Activated CD4-positive, alpha-beta T cell treated with anti-CD3 and anti-CD28 coated beads, Interleukin-10, Interleukin-2, amounts not matched to agents 100 ng/mL and 50 ng/mL, durations not matched to agents 16 hours and 8 hours (primary cell): Measurements from ENCODE around the gene FYN.

Experiments
- DNase-seq: peaks from one replicate; pipeline ENCODE4 v3.0.0-alpha.2; 2020

Gene FYN

DNA sequence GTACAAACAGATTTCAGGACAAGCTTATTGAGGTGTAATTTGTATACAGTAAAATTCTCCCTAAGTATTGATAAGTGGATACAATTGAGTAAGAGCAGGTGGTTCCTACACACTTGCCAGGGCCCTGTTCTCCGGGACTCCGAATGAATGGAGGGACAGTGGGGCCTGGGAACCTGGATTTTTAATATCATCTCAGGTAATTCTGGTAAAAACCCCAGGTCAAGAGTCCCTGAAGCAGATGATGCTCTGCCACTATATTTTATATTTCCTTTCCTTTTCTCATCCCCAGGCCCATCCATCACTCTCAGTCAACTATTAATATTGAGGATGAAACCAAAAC is 104.9 kb downstream of the FYN start:
- no peak for DNase-seq

DNA sequence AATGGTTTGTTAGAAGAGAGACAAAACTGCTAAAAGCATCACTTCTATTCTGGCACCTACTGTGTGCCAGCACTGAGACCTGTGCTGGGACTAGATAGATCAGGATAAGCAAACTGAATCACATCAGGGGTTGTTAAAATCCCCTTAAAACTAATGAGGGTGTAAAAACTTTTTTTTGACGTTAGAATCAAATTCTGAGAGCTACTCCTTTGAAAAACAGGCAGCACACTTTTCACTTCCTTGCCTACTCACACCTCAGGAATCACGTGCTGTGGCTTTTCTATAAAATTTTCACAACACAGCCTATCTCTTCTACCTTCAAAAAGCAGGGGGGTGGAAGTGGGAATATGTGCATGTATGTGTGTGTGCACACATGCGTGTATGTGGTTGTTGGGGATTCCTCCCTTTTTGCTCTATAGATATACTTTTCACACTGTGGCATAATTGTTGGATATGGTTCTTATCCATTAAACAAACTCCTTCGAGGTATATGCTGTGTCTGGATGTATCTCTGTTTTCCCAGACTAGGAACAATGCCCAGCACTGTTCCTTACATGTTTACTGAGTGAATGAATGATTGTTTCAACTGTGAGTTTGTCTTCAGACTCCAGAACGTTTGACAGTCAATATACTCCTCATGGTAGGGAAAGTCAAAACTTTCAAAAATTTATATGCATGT is 105.4 kb downstream of the FYN start:
- DNase-seq: peak; percentile 49

DNA sequence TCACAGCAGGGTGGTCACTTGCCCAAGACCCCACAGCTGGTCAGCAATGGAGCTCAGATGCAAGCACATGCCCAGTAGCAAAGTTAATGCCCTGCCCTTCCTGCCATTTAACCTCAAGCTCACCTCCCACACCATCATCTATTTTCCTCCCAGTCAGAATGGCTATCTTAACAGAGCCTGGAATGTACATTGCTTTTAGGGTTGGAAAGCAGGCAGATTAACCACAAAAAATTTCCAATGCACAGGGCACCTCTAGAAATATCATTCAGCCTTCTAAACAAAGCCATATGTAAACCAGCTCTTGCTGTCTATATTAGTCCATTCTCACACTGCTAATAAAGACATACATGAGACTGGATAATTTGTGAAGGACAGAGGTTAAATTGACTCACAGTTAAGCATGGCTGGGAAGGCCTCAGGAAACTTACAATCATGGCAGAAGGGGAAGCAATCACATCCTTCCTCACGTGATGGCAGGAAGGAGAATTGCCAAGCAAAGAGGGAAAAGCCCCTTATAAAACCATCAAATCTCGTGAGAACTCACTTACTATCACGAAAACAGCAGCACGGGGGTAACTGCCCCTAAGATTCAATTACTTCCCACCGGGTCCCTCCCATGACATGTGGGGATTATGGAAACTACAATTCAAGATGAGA is 106.9 kb downstream of the FYN start:
- no peak for DNase-seq

DNA sequence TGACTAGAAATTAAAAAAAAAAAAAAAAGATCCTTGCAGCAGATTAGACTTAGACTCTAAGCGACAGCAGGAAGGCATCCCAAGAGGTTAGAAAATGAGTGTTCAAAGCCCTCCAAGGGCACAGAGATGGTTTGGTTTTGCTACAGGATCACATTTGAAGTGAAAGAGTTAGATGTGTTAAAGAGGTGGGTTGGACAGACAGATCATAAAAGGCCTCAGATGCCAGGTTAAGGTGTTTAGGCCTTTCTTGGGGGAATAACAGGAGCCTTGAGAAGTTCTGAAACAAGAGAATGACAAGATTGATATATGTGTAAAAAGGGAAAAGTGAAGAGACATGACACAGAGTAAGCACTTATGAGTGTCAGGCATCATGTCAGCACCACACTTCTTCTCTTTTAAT is 107.5 kb downstream of the FYN start:
- DNase-seq: peak; percentile 70

DNA sequence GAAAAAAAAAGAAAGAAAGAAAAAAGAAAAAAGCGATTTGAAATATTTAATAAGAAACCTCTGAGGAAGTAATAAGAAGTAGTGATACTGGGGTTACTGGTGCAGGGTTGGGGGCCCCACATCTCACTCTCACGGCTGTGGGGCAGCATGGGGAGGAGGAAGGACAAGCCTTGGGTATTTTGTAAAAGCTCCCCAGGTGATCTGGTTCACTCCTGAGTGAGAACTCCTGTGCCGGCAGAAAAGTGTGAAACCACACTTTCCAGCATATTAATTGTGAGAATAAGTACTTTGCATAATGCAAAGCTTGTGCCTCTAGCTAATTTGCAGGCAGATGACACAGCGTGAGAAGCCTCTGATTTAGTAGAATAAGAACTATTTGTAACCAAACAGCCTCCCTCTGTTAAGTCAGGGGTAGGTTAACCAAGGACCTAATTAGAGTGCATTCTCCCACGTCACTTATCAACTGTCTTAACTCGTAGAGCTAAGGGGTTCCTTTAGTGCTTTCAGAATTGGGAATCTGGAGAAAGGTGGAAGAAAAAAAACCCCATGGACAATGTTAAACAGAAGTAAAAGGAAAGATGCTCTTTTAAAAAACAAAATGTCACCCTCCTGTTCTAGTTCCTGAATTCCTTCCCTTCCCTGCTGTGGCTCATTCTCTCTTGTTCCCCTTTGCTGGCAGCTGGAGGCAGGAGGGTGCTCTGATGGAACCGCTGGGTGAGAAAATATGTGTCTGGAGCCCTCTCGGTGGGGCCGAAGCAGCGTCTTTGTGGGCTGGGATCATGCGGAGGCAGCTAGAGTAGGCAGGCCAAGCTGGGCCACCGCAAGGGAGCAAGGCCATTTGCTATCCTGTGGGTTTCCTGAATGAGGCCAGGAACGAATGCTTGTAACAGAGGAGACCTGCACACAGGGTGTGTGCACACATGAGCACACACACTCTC is 108.7 kb downstream of the FYN start:
- DNase-seq: peak; percentile 93

DNA sequence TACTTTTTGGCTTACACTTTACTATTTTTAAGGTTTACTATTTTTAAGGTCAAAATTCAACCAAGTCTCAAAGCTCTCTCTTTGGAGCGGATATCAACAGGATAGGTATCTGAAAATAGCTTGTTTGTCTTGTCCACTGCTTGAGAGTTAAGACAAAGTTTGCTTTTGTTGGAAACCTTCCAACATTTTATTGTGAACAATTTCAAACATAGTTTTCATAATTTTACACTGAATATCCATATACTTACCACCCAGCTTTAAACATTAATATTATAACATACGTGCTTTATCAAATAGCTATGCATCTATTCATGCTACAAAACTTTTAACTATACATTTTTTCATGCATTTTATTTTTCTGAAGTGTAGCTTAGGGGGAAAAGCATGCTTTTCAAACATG is 109.9 kb downstream of the FYN start:
- no peak for DNase-seq

DNA sequence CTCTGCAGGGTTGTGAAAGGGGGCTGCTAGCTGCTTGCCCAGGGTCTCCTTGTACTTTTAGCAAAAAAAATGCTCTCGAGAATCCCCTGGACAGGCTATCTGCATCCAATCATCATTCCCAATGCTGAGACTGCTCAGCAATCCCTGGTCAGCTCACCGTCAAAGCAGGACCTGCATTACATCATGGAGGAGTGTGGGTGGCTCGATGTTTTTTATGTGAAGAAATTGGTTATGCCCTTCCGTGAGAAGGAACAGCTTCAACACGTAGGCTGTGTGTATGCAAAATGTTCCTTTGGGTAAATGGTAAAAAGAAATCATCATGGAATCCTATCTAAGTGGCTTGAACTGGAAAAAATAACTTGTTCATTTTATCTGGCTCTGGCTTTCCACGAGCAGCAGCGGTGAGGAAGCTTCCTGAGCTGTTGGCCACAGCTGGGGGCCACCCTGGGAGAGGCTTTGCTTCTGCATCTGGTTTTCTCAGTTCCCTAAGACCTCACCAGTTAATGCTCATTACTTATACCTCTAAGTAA is 111.4 kb downstream of the FYN start:
- DNase-seq: peak; percentile 62

DNA sequence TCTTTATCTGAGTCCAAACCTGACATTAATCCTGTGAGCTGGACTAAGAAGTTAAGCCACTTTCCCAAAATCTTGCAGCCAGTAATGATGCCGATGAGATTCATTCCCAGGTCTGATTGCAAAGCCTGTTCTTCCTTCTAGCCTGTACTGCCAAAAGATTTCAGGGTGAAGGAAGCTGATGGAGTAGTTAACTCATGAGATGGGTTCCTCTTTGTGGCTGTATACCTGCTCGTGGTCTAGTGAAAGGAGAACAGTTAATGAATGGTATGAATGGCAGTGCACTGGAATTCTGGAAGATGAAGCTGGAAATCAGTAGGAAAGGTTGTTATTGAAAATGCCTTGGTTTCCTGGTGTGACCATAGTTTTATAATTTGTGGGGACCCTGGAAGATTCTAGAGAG is 112.0 kb downstream of the FYN start:
- no peak for DNase-seq

DNA sequence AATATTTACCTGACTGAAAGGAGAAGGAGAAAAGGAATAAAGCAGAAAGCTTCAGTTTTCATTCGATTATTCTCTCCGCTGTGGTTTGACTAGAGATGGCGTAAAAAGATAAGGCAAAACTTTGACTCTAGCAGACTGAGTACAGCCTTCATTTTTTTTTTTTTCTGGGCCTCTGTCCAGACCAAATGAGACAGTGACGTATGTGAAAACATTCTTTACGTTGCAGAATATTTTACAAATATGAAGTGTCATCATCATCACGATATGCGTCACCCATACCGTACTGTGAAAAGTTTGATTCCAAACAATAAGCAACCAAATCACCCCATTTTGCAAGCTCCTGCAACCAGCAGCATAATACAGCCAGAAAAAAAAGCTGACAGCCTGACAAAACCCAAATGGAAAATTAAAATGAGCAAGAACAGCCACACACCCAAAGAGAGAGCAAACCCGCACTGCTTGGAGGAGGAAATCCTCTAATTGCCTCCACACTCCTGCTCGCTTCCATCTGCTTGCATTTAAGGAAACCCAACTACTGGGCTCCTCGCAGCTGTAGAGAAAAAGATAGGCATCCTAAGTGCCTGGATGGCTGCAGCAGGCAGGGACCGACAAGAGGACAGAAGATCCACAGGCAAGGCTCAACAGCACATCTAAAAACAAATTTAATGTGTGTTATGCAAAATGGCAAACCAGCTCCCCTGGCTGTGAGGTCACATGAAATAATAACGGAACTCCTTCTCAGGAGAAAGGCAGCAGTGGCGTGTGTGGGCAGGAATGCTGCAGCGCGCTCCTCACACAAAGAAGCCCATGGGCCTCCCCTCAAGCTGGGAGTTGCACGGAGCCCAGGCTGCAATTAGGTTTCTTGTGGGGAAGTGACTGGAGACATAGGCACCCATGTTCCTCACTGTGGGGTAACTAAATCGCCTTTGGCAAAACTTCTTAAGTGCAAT is 113.1 kb downstream of the FYN start:
- DNase-seq: peak; percentile 81

DNA sequence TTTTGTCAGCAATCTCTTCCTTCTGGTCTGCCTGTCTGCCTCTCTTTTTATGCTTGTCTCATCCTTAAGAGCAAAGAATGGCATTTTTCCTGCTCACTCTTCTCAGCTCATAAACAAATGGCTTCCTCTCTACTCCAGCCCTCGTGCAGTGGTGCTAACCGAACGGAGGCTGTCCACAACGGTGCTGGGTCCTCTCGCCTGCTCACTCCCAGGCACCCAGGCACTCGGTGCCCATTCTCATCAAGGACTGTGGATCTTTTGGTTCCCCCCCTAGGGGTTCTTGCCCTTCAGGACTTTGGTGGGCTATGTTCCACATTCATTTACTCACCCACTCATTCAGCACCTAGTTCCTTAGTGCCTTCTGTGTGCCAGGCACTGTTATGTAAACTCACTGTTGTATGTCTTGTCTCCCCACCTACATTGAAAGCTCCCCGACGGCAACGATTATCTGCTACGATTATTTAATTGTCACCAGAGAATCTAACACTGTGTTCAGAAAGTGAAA is 113.9 kb downstream of the FYN start:
- DNase-seq: peak; percentile 45

DNA sequence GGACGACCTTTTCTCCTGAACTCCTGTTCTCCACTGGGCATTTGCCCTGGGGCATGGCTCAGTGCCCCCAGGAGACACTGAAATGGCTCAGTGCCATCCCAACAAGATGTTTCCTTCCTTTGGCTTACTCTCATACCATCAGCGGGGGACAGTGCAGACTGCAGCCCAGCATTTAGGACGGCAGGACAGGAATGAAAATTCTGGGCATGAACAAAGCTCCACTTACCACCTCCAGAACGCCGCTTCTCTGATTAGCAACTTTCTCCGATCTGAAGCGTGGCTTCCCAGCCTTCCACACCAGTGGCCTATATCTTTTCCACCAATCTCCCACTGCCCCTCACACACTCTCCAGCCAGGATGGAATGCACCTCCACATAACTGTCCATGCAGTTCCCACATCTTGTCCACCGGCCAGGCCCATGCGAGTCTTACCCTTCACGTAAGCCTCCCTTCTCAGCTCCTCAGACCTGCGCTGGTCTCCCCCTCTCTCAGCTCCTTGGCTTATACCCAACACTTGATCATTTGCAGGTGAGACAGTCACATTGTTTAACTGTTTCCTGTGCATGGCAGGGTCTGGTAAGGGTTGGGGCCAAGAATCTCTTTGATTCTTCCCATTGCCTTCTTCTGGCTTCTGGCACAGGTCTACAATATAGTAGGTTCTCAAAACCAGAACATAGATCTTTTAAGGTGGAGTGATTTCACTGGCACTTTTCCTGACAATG is 114.5 kb downstream of the FYN start:
- no peak for DNase-seq

DNA sequence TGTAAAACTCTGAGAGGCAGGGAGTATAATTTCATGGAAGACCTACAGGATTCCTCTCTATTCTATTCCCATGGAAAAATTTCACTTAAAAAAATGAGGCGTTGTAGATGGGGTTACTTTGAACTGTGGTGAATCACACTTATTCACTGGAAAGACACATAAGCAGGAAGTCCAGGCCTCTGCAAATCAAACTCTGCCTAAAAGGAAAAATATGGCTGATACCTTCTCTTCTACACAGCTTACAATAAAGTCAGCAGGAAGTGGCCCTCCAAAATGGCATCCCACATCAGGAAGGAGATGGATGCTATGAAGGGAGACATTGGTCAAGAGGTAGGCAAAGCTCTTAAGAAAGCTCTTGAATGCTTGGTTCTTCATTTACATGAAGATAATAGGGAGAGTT is 115.9 kb downstream of the FYN start:
- peak; percentile 60 for DNase-seq

DNA sequence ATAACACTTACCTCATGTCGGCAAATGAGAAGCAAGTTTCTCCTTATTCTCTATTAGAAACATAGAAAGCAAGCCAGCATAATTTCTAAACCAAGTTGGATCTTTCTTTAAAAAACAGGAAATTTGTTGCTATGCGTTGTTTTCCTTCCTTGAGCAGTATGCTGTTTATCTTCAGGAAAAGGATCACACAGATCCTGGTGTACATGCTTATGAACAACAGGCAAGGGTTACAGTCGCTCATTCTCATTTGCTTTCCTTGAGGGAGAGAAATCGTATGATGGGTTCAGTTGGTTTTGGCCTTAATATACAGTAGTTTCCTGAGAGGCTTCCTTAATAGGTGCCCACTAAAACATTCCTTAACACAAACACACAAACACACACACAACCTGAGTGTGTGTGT is 118.8 kb downstream of the FYN start:
- DNase-seq: no peak

DNA sequence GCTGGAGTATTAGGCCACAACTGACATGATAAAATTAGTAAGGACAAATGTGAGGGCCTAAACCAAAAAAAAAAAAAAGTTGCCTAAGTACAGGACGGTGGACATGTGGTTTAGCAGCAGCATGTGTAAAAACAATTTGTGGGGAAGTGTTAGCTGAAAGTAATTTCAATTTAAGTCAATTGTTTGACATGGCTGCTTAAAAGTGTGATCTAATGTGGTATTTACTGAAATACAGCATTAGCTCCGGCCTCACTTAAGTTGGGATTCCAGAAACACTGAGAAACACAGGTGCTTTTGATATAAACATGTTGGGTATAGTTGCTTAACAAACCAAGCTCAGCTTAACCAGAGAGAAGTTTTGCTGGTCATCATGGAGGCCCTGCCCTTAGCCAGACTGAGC is 119.7 kb downstream of the FYN start:
- DNase-seq: peak; percentile 70

DNA sequence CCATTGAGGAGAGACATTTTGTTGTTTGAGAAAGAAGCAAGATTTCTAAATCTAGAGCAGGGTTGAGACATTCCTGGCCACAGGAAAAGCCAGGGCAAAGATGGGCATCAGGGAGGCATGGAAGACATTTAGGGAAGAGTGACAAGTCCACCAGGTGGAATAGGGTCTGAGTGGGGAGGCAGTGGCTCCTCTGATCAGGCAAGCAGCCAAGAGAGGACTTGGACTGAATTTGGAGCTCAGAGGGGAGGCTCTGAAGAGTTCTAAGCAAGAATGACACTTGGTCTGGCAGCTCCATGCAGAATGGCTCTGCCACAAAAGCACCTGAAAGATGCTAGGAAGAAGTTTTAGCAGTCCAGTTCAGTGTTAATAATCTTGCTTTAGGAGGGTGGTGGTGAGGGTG is 120.8 kb downstream of the FYN start:
- DNase-seq: no peak

DNA sequence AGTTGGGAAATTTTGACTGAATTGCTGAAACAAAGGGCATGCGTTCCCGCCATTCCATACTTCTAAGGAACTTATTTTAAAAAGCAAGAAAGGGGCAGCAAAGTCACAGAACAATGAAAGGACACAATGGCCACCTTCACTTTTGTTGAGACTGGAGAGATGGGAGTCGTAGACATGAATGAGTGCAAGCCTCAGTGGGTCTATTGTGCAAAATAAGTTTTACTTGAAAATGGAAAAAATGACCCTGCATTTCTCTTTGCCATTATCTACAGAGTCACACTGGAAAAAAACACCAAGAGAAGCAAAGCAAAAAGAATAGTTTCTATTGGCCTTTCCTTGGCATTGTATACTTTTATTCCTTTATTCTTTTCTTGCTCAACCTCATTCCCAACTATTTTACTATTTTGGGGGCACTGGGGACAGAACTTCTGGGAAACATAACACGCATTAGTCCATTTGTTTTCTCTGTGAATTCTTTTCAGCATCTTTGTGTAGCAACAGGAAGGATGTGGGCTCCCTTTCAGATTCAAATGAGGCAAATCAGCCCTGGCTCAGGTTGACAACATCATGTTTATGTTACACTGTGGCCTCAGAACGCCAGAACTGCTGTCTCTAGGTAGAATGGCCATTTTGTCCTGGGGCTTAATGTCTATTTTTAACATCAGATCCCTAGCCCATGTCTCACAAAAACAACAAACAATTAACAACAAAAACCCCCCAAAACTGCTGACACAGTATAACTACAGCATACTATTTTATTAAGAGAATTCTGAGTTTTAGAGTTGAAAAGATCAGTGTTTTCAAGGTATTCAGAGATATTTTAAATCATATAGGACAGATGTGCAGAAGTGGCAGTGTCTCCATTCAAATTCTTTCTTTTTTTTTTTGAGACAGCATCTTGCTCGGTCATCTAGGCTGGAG is 122.2 kb downstream of the FYN start:
- DNase-seq: peak; percentile 91

DNA sequence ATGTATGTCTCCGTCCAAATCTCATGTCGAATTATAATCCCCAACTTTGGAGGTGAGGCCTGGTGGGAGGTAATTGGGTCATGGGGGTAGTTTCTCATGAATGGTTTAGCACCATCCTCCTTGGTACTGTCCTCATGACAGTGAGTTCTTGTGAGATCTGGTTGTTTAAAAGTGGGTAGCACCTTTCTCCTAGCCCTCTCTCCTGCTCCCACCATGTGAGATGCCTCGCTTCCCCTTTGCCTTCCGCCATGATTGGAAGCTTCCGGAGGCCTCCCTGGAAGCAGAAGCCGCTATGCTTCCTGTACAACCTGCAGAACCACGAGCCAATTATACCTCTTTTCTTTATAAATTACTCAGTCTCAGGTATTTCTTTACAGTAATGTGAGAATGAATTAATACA is 123.1 kb downstream of the FYN start:
- no peak for DNase-seq

DNA sequence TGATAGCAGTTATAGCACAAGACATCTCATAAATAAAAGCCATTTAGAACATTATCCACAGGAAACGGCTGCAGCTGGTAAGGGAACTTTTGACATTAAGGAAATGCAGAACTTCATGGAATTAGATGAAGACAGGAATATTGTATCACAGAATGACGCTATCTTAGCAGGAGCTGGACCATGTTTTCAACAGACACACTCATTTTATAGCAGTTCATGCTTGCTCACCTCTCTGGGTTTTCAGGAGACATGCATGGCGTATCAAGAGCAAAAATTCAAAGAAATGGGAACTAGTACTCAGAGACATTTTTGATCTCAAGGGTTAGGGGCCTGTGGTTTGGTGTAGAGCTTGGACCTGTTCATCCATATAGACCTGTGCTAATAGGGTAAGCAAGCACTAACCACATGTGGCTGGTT is 125.0 kb downstream of the FYN start:
- no peak for DNase-seq

DNA sequence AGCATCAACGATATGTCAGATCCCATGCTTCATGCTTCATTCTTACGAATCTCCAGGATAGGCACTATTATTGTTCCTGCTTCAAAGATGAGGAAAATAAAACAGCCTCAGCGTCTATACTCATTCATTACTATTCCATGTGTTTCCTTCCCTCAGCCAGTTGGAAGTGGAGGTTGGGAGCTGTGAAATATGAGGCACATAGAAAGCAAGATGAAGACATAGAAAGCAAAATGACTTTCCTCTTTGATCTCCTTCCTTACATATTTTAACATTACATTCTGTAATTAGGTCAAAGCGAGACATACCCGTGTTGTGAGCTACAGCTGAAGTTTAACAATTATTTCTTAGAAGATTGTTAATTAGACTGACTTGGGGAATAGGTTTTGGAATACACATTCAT is 125.4 kb downstream of the FYN start:
- no peak for DNase-seq

DNA sequence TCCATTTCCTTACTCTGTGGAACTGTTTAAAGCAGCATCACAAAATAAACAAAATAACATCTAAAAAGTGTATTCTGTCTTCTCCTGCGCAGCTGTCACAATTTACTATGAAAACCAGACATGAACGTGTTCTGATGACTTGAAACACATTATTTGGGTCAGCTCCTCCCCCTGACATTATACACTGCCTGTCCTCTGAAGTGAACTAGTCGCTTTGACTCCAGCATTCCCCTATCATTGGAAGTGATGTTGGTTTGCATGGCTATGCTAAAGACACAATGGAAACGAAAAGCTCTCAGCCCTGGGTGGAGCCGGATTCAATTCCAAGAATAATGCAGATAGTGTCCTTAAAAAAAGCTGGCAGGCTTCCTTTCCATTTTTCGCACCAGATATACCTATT is 125.9 kb downstream of the FYN start:
- DNase-seq: no peak
